ENCODE measurements around the gene STAT5B. TPM values are rescaled to one million over a fixed set of nuclear protein-coding genes. Genes with fewer than 3 reads are reported as not detected.

Gene STAT5B
- total and polyA plus RNA-seq, 2 of the 13 experiments (the other 11 are each of a cell fraction or from before 2014, with no cell fraction given), result 21.0 to 42.8 TPM

GRCh38 chr17:42169351-42169750 lies 106.8 kb downstream of the STAT5B start:
- no peak overlapping the region for H2AFZ ChIP-seq (ENCODE audit: low read length)
- no peak for ATAC-seq
- in situ Hi-C loops (cut with HindIII; ENCODE audit: extremely low pct_ligation_motif_present, low pct_unique_long_range_greater_than_20kb) (no loop called here), intact Hi-C loops (cut with micrococcal nuclease; ENCODE audit: unreplicated experiment) (no loop called here)
- no peaks in the 10 kb centered on the region for H3K36me3 ChIP-seq (replicated peaks in 1 of 2; ENCODE audit: control insufficient read depth in 1 of 2, insufficient read depth in 2 of 2, low read length in 2 of 2)
- no peaks in the 10 kb centered on the region for H3K9me3 ChIP-seq (ENCODE audit: low read length)
- POLR2A ChIA-PET, result no interaction called here
- H3K9ac ChIP-seq (ENCODE audit: insufficient read depth, low read depth, low read length), result no peak overlapping the region
- BruUV-seq (replicated peaks), result no TSS peak
- DNase-seq (ENCODE audit: low spot score), result no peak
- peaks cover 16% of the 10 kb centered on the region for H3K4me1 ChIP-seq (ENCODE audit: insufficient read depth, low read length)
- no peak overlapping the region for H3K4me2 ChIP-seq (ENCODE audit: low read depth, low read length)
- H3K4me3 ChIP-seq (replicated peaks in 1 of 3; ENCODE audit: insufficient read depth in 1 of 3, low read depth in 2 of 3, low read length in 3 of 3), result no peak overlapping the region
- CTCF ChIA-PET (ENCODE audit: low intra/inter-chr PET ratio, low total read pairs), result no interaction called here
- no peaks in the 10 kb centered on the region for H3K79me2 ChIP-seq (ENCODE audit: insufficient read depth, low read length)
- no peak overlapping the region for H3K27ac ChIP-seq (ENCODE audit: extremely low read length, insufficient read depth, low read length)
- TF ChIP-seq BCL3 (CRISPR knock-in tag; IDR thresholded peaks at IDR 0.05) (no peak), STAG1 (CRISPR knock-in tag; IDR thresholded peaks at IDR 0.05) (no peak), CHCHD3 (CRISPR knock-in tag; IDR thresholded peaks at IDR 0.05) (no peak), MNT (IDR thresholded peaks at IDR 0.05) (peak; percentile 73), ZSCAN29 (CRISPR knock-in tag; conservative IDR thresholded peaks at IDR 0.05) (no peak)
- 73% methylated on average over 28 of the region's 29 CpGs for WGBS (ENCODE audit: low lambda C conversion rate)
- peaks cover 6 to 53% of the 10 kb centered on the region in 2 experiments; a peak in 4 of 5 replicates for H3K27me3 ChIP-seq (ENCODE audit: control insufficient read depth in 1 of 2, insufficient read depth in 2 of 2, low read length in 2 of 2)
- no peak for FAIRE-seq
- H4K20me1 ChIP-seq (ENCODE audit: insufficient read depth, low read length), result no peaks in the 10 kb centered on the region

GRCh38 chr17:42167807-42168206 lies 108.4 kb downstream of the STAT5B start:
- no TSS peak for BruUV-seq (replicated peaks)
- POLR2A ChIA-PET, result no interaction called here

More at GRCh38 chr17:42167807-42168206, 108.4 kb downstream of the STAT5B start:
- H3K9me3 ChIP-seq (ENCODE audit: low read length), result no peaks in the 10 kb centered on the region
- H3K9ac ChIP-seq (ENCODE audit: insufficient read depth, low read depth, low read length), result no peak overlapping the region
- no peaks in the 10 kb centered on the region for H3K79me2 ChIP-seq (ENCODE audit: insufficient read depth, low read length)
- TF ChIP-seq GMEB1 (CRISPR knock-in tag; IDR thresholded peaks at IDR 0.05; ENCODE audit: borderline replicate concordance) (no peak), NR2F1 (CRISPR knock-in tag; IDR thresholded peaks at IDR 0.05) (no peak), ZNF512B (CRISPR knock-in tag; IDR thresholded peaks at IDR 0.05; ENCODE audit: borderline replicate concordance) (no peak)
- H3K4me1 ChIP-seq (ENCODE audit: insufficient read depth, low read length), result peaks cover 30% of the 10 kb centered on the region
- in situ Hi-C loops (cut with HindIII; ENCODE audit: extremely low pct_ligation_motif_present, low pct_unique_long_range_greater_than_20kb), result no loop called here
- 76% methylated on average over 8 of the region's 8 CpGs for WGBS (ENCODE audit: low lambda C conversion rate)
- CTCF ChIA-PET (ENCODE audit: low intra/inter-chr PET ratio, low total read pairs), result no interaction called here
- H4K20me1 ChIP-seq (ENCODE audit: insufficient read depth, low read length), result no peaks in the 10 kb centered on the region
- peaks cover 2 to 41% of the 10 kb centered on the region in 2 experiments; a peak in 4 of 5 replicates for H3K27me3 ChIP-seq (ENCODE audit: control insufficient read depth in 1 of 2, insufficient read depth in 2 of 2, low read length in 2 of 2)
- no peak for ATAC-seq
- FAIRE-seq, result no peak
- no peak overlapping the region for H3K4me2 ChIP-seq (ENCODE audit: low read depth, low read length)
- H3K27ac ChIP-seq (ENCODE audit: extremely low read length, insufficient read depth, low read length), result no peak overlapping the region
- H3K4me3 ChIP-seq (replicated peaks in 1 of 3; ENCODE audit: insufficient read depth in 1 of 3, low read depth in 2 of 3, low read length in 3 of 3), result no peak overlapping the region
- intact Hi-C loops (cut with micrococcal nuclease; ENCODE audit: unreplicated experiment), result no loop called here
- H2AFZ ChIP-seq (ENCODE audit: low read length), result no peak overlapping the region
- DNase-seq (ENCODE audit: low spot score), result no peak
- no peaks in the 10 kb centered on the region for H3K36me3 ChIP-seq (replicated peaks in 1 of 2; ENCODE audit: control insufficient read depth in 1 of 2, insufficient read depth in 2 of 2, low read length in 2 of 2)
